ENCODE results near the gene ADM.
A peak's percentile ranks its signal among the peaks of the same experiment; 100 is the strongest.

Gene ADM

DNA sequence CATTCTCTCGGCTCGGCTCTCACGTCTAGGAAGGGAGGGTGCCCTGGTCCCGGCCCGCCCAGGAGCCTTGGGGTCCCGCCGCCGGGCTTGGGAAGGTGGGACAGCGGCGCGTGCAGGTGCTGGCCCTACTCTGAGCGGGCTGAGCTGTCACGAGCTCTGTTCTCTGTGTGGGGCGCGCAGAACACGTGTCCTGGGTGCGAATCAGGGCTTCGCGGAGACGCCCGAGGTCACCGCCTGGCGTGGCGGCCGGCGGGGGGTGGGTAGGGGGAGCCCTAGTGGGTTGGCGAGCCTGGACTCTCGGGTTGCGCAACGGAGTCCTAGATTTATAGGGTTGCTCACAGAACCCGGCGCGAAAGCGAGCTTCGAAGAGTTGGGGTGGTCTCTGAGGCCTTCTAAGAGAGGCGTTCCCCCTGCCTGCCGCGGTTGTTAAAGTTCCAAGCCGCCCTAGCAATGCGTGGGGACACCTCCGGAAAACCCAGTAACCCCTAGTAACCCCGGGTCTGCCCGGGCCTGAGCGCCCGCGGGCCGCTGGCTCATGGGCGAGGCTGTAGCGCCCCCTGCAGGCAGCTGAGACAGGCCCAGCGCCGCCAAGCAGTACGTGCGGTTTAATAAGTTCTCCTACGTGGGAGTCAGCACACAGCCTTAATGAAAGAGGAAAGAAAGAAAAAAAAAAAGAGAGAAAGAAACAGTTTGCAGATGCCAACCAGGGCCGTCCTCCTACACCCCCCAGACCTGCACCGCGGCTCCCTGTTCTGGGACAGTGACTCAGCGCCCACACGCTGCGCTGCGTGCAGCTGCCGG, 2.7 kb downstream of the ADM start:
- ChIA-PET CTCF (interaction anchor here (0.5 to 3.1 kb wide), 8 partner anchors 11 to 810 kb away, joined by 3 to 22 read pairs (median 4); no protein-coding TSS in a partner anchor), POLR2A (interaction anchor here (2.5 kb wide), 1 partner anchor 549 kb away, joined by 14 read pairs; no protein-coding TSS in a partner anchor)
- TF ChIP-seq ZNF384 (IDR thresholded peaks at IDR 0.05) (no peak), L3MBTL2 (conservative IDR thresholded peaks at IDR 0.05) (peak; percentile 85)
- peak; percentile 68 for DNase-seq (ENCODE audit: extremely low spot score)

DNA sequence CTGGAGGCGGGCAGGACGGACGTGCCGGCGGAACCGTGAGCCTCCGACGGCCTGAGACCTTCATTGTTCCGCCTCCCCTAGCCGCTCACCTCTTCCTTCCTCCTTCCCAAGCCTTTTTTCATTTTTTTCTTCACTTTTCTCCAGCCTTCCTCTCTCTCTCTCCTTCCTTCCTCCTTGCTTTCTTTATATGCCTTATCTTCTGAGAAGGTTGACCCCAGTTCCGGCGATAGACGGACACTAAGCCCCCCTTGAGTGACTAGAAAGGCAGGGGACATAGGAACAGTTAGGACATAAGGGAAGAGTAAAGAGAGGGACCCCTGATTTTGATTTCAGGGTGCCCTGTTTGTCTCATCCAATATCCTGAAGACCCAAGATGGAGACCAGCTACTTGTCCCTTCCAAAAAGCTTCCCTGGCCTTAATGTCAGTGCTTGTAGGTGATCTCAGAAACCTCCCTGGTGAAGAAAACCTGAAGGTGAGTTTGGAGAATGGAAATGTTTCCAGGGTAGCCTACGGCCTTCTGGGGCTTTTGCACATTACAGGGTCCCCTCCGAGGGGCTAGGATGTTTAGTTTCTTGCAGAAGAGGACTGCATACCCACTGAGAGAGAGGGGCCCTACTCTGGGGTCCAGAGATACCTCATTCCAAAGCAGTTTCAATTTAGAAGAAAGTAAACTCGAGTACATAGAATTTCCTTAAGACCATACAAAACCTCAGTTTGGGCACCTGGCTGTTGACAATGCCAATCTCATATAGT, 3.5 kb downstream of the ADM start:
- CTCF ChIA-PET = interaction anchor here (0.5 to 3.1 kb wide), 7 partner anchors 10 to 923 kb away, joined by 3 to 22 read pairs (median 4); no protein-coding TSS in a partner anchor
- TF ChIP-seq FOXK2 (IDR thresholded peaks at IDR 0.05) (no peak), L3MBTL2 (conservative IDR thresholded peaks at IDR 0.05) (0 out of 2 replicates have a peak, but pooled peaks have one; percentile 6)
- DNase-seq (ENCODE audit: extremely low spot score) = peak; percentile 69
- POLR2A ChIA-PET = interaction anchor here (1.6 kb wide), 1 partner anchor 13 kb away, joined by 5 read pairs; no protein-coding TSS in a partner anchor

DNA sequence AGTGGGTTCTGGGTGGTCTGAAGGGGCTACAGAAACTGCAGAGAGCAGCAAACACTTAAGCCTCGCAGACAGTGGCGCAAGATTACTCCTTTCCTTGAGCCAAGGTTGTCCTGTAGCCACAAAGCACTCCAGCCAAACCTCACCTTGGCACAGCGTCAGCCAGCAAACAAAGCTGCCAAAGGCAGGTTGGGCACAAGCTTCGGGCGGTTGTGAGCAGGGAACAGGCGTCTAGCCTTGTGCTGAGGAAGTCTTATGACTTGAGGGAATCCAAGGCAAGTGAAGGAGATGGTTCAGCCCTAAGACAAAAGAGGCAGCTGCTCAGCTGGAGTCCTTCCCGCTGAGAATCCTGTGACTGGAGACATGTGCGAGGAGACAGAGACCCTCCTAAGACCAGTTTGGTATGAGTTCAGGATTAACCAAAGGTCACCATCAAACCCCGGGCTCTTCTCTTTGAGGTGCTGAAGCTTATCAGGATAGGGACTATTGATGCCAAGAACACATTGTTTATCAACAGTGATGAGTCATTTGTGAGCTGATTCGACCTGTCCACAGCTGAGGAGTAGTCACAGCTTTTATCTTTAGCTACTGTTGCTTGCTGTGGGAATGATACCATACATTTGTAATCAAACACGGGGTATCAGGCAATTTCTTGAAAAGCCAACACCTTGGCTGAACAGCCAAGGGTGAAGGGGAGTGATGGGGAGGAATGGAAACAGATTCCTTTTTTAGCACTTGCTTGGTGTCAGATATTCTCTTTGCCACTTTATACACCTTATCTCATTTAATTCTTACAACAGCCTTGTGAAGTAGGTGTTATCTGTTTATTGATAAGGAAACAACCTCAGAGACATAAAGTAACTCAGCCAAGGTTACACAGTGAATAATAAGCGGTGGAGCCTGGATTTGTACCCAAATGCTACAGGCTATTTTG, 4.6 kb downstream of the ADM start:
- TF ChIP-seq ZNF384 (IDR thresholded peaks at IDR 0.05) (no peak), BHLHE40 (IDR thresholded peaks at IDR 0.05; ENCODE audit: borderline replicate concordance) (no peak), ELF4 (IDR thresholded peaks at IDR 0.05) (no peak), FOXK2 (IDR thresholded peaks at IDR 0.05) (no peak), L3MBTL2 (conservative IDR thresholded peaks at IDR 0.05) (no peak), SP1 (IDR thresholded peaks at IDR 0.05) (no peak), SUZ12 (IDR thresholded peaks at IDR 0.05) (no peak), CTBP1 (IDR thresholded peaks at IDR 0.05; ENCODE audit: borderline replicate concordance) (no peak), TARDBP (IDR thresholded peaks at IDR 0.05) (no peak), NFRKB (IDR thresholded peaks at IDR 0.05) (no peak), LEF1 (IDR thresholded peaks at IDR 0.05; ENCODE audit: borderline replicate concordance) (no peak), HDGF (IDR thresholded peaks at IDR 0.05; ENCODE audit: borderline replicate concordance) (no peak)
- TF ChIP-seq, protein P1, sequence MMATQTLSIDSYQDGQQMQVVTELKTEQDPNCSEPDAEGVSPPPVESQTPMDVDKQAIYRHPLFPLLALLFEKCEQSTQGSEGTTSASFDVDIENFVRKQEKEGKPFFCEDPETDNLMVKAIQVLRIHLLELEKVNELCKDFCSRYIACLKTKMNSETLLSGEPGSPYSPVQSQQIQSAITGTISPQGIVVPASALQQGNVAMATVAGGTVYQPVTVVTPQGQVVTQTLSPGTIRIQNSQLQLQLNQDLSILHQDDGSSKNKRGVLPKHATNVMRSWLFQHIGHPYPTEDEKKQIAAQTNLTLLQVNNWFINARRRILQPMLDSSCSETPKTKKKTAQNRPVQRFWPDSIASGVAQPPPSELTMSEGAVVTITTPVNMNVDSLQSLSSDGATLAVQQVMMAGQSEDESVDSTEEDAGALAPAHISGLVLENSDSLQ (IDR thresholded peaks at IDR 0.05) = no peak
- ChIA-PET POLR2A (interaction anchor here (1.1 to 1.6 kb wide), 3 partner anchors 14 to 550 kb away, joined by 3 to 5 read pairs (median 4); no protein-coding TSS in a partner anchor), CTCF (interaction anchor here (0.5 to 3.1 kb wide), 5 partner anchors 16 to 924 kb away, joined by 3 to 22 read pairs (median 4); no protein-coding TSS in a partner anchor)
- DNase-seq (ENCODE audit: extremely low spot score) = no peak

DNA sequence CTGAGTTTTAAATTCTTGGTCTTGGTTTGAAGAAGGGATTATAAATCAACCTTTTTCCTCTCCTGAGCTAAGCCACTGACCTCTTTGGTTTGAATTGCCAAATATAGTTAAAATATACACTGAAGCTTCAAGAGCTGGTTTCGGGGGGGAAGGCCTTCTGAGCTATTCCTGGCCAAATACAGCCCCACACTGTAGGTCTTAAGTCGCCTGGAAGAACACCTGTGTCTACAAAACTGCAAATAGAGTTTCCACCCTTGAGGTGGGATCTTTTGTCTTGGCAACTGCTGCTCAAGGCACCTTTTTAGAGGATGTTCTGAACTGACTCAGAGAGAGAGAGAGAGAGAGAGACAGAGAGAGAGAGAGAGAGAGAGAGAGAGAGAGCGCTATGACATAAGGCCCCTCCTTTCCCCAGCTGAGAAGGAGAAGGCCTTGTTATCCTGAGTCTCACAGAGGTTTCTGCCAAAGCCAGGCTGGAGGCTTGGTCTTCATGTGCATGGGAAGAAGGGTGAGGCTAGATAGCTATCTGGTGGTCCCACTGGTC, 5.5 kb downstream of the ADM start:
- TF ChIP-seq ZNF384 (IDR thresholded peaks at IDR 0.05) = no peak
- DNase-seq (ENCODE audit: extremely low spot score) = no peak
- CTCF ChIA-PET = interaction anchor here (1.8 kb wide), 1 partner anchor 56 kb away, joined by 8 read pairs; no protein-coding TSS in a partner anchor
- POLR2A ChIA-PET = interaction anchor here (0.6 to 1.6 kb wide), 4 partner anchors 15 to 551 kb away, joined by 3 to 5 read pairs (median 4); no protein-coding TSS in a partner anchor

DNA sequence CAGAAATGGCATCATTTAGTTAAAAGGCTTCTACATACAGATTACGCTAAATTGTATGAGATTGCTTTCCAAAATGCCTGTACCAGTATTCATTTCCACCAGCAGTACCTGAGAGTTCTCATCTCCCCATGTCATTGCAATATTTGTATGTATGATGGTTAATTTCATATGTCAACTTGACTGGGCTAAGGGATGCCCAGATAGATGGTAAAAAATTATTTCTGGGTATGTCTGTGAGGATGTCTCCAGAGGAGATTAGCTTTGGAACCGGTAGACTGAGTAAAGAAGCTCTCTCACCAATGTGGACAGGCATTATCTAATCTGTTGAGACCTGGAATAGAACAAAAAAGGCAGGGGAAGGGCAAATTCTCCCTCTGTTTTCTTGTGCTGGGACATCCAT, 6.9 kb downstream of the ADM start:
- ChIA-PET CTCF (no interaction called here), POLR2A (no interaction called here)
- DNase-seq (ENCODE audit: extremely low spot score) = no peak
- TF ChIP-seq, protein P1 (IDR thresholded peaks at IDR 0.05) = no peak
- no peak for TF ChIP-seq SUZ12 (IDR thresholded peaks at IDR 0.05)

DNA sequence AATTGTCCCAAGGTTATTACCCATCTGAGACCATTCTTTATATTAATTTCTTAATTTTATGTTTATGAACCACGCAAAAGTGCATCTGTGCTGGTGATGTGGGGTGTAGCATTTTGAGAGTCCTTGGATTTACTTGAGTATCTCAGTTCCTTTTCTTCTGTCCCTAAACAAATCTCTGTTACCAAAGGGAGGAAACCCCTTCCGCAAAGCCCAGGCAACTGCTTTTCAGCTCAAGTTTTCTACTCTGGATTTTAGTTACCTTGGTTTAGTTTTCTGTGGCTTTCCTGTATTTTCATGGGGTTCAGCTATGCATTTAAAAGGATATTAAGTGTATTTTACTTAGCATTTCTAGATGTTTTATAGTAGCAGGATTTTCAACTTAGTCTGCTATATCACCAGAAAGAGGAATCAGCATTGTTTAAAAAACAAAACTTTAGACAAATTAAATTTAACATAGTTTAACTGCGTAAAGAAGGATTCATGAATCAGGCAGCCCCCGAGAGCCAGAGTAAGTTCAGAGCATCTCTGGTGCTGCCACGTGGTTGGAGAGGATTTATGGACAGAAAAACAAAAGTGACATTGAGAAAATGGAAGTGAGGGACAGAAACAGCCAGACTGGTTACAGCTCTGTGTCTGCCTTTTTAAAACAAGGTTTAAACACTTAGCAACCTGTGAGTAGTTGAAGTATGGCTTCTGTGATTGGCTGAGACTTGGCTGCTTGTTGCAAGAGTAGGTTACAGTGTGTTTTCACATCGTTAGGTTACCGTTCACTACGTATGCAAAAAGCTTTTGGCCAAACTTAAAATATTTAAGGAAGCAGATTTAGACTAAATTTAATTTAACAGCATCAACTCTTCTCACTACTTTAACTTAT, 9.6 kb downstream of the ADM start:
- TF ChIP-seq ZNF384 (IDR thresholded peaks at IDR 0.05) = no peak
- TF ChIP-seq TARDBP (IDR thresholded peaks at IDR 0.05) = no peak
- TF ChIP-seq, protein P1 (IDR thresholded peaks at IDR 0.05) = peak; percentile 79
- TF ChIP-seq ARNT (IDR thresholded peaks at IDR 0.05) = no peak
- DNase-seq (ENCODE audit: extremely low spot score) = peak; percentile 47
- CTCF ChIA-PET = interaction anchor here (0.6 to 2.3 kb wide), 4 partner anchors 10 to 494 kb away, joined by 3 to 11 read pairs (median 4); partner anchors contain the start of genes ADM and EIF4G2
- POLR2A ChIA-PET = interaction anchor here (1.5 kb wide), 1 partner anchor 10 kb away, joined by 7 read pairs; the partner anchor contains the start of gene ADM

Data from HEK293T (cell line).